B cell (primary cell): Measurements from ENCODE around the gene LRRC49. TPM values are rescaled to one million over a fixed set of nuclear protein-coding genes. Genes with fewer than 3 reads are reported as not detected.

Source experiments
- ATAC-seq: fragments of 200-7000 bp; cut with Tn5 transposase; one replicate; pipeline ENCODE4 v1.10.0; 2021; ENCODE audit warnings: low read depth, mild to moderate bottlenecking, moderate number of reproducible peaks, moderate library complexity
- CTCF ChIA-PET: fragments of 350-600 bp; sonication (Branson Sonifier 250); formaldehyde crosslinking; loops from one replicate; lab custom pipeline; 2021; ENCODE audit warnings: antibody characterized with exemption, inconsistent platforms; lab: Charles Lee
- POLR2A ChIA-PET: fragments of 350-600 bp; sonication (Branson Sonifier 250); formaldehyde crosslinking; loops from one replicate; lab custom pipeline; 2021; ENCODE audit warnings: antibody characterized with exemption; lab: Charles Lee
- DNase-seq: peaks from one replicate; pipeline ENCODE4 v3.0.0; 2013
- H2AFZ ChIP-seq: 2 replicates; pipeline ENCODE4 v1.6.1; 2012; ENCODE audit warnings: mild to moderate bottlenecking, low read depth, low read length; ENCODE audit not compliant: insufficient read depth, poor library complexity, severe bottlenecking
- H3K27ac ChIP-seq, 2 donors: 1 replicate in 1 of 2; 2 replicates in 1 of 2; pipeline ENCODE4 v1.5.1; 2012 to 2013; ENCODE audit warnings: low read length in 2 of 2, mild to moderate bottlenecking in 2 of 2, moderate library complexity in 1 of 2
- H3K27me3 ChIP-seq, 4 experiments: fragments of 200-600 bp in 1 of 4; sonication (generic) in 1 of 4; replicated peaks in 1 of 4; 1 replicate in 2 of 4; 2 replicates in 2 of 4; pipeline versions ENCODE4 v1.6.1 to v1.7.0; 2013 to 2016; ENCODE audit warnings: low read length in 3 of 4, mild to moderate bottlenecking in 2 of 4, mixed read lengths in 1 of 4, moderate library complexity in 1 of 4; ENCODE audit not compliant: insufficient read depth in 4 of 4, control insufficient read depth in 3 of 4; ENCODE audit errors: control extremely low read depth in 1 of 4
- H3K36me3 ChIP-seq, 2 experiments: replicated peaks in 1 of 2; 1 replicate in 1 of 2; 2 replicates in 1 of 2; pipeline versions ENCODE4 v1.6.1 to v1.7.1; 2013; ENCODE audit warnings: low read length in 1 of 2; ENCODE audit not compliant: insufficient read depth in 2 of 2, control insufficient read depth in 1 of 2; ENCODE audit errors: control extremely low read depth in 1 of 2, extremely low read depth in 1 of 2
- H3K4me1 ChIP-seq, 2 donors: fragments of 200-600 bp in 1 of 2; sonication (generic) in 1 of 2; 1 replicate in 1 of 2; 2 replicates in 1 of 2; pipeline versions ENCODE4 v1.5.1 to v1.6.1; 2013 to 2017; ENCODE audit warnings: low read length in 2 of 2; ENCODE audit not compliant: control insufficient read depth in 2 of 2, insufficient read depth in 2 of 2
- H3K4me2 ChIP-seq: replicated peaks from 2 replicates; pipeline ENCODE3; 2012; ENCODE audit warnings: mild to moderate bottlenecking, low read depth, low read length; ENCODE audit not compliant: poor library complexity, severe bottlenecking
- H3K4me3 ChIP-seq, 5 experiments: fragments of 200-600 bp in 1 of 5; sonication (generic) in 1 of 5; 1 replicate in 3 of 5; 2 replicates in 2 of 5; pipeline versions ENCODE4 v1.5.1 to v1.7.0; 2011 to 2016; ENCODE audit warnings: low read length in 4 of 5, mild to moderate bottlenecking in 4 of 5, low read depth in 2 of 5, control low read depth in 1 of 5, moderate library complexity in 1 of 5; ENCODE audit not compliant: insufficient read depth in 1 of 5; ENCODE audit errors: control extremely low read depth in 1 of 5, extremely low read depth in 1 of 5
- H3K79me2 ChIP-seq: fragments of 200-600 bp; sonication (generic); one replicate; pipeline ENCODE4 v1.6.0; 2016; ENCODE audit warnings: low read length; ENCODE audit not compliant: control insufficient read depth, insufficient read depth
- H3K9ac ChIP-seq: fragments of 200-600 bp; sonication (generic); 2 replicates; pipeline ENCODE4 v1.6.1; 2017; ENCODE audit warnings: mild to moderate bottlenecking, low read length, moderate library complexity
- H3K9me3 ChIP-seq, 3 donors: one replicate each; pipeline versions ENCODE4 v1.6.1 to v1.7.1; 2013; ENCODE audit warnings: low read length in 2 of 3; ENCODE audit not compliant: control insufficient read depth in 2 of 3, insufficient read depth in 1 of 3; ENCODE audit errors: control extremely low read depth in 1 of 3
- H4K20me1 ChIP-seq: 2 replicates; pipeline ENCODE4 v1.6.0; 2012; ENCODE audit warnings: mild to moderate bottlenecking, low read length; ENCODE audit not compliant: insufficient read depth, control insufficient read depth, poor library complexity, severe bottlenecking
- H3K27ac Mint-ChIP-seq: one replicate; pipeline ENCODE4 v1.8.0; 2021; ENCODE audit warnings: mixed read lengths
- H3K27me3 Mint-ChIP-seq: one replicate; pipeline ENCODE4 v1.8.0; 2021; ENCODE audit warnings: mixed read lengths
- H3K4me1 Mint-ChIP-seq: one replicate; pipeline ENCODE4 v1.8.0; 2021; ENCODE audit warnings: mixed read lengths
- H3K4me3 Mint-ChIP-seq: one replicate; pipeline ENCODE4 v1.8.0; 2021; ENCODE audit warnings: mixed read lengths
- H3K9me3 Mint-ChIP-seq: one replicate; pipeline ENCODE4 v1.8.0; 2022; ENCODE audit warnings: mixed read lengths; ENCODE audit not compliant: insufficient read depth
- CTCF ChIP-seq: fragments of 200-600 bp; IDR thresholded peaks from one replicate; pipeline ENCODE4 v1.8.0; 2022; ENCODE audit warnings: antibody characterized with exemption, mild to moderate bottlenecking
- EZH2 ChIP-seq: IDR thresholded peaks from 2 replicates; pipeline ENCODE4 v1.6.1; 2012; ENCODE audit warnings: borderline replicate concordance, low read depth, mild to moderate bottlenecking, moderate library complexity, low read length; ENCODE audit not compliant: insufficient read depth, poor library complexity, severe bottlenecking
- WGBS: methylation state at CpG from one replicate; pipeline ENCODE4 v1.1.5; 2013; ENCODE audit warnings: missing lambda C conversion rate; ENCODE audit not compliant: insufficient coverage; 5-methylcytosine and 5-hydroxymethylcytosine counted together
- intact Hi-C: fragments of 100-400 bp; cut with micrococcal nuclease; formaldehyde crosslinking; loops from one replicate; pipeline ENCODE4 v1.10.0; 2022
- polyA plus RNA-seq: library from polyadenylated mRNA; depleted of rRNA; stranded (reverse); fragments of >200 nt; gene quantifications from 2 replicates; pipeline ENCODE4 v1.2.3, GENCODE V29; 2012
- total RNA-seq, 2 donors: library from RNA; stranded (reverse); fragments of 120-200 nt in 1 of 2; gene quantifications; 1 replicate in 1 of 2; 2 replicates in 1 of 2; pipeline versions ENCODE4 v1.2.3 to v1.2.4, GENCODE V29; 2013 to 2022

LRRC49 gene
- total and polyA plus RNA-seq, 2 donors (not counting 1 experiment from before 2014, with no cell fraction given), result 0.22 to 1.4 TPM

GRCh38 chr15:70964058-70964457, 71.4 kb downstream of the LRRC49 start:
- DNase-seq, result no peak
- ChIA-PET POLR2A (no interaction called here), CTCF (no interaction called here)
- Histone ChIP-seq H3K9ac (no peak overlapping the region), H3K4me3 (no peak overlapping the region), H3K27me3 (no peaks in the 10 kb centered on the region), H3K36me3 (no peaks in the 10 kb centered on the region), H3K4me1 (no peaks in the 10 kb centered on the region), H2AFZ (no peak overlapping the region), H3K79me2 (no peaks in the 10 kb centered on the region), H3K27ac (no peak overlapping the region), H4K20me1 (no peaks in the 10 kb centered on the region), H3K4me2 (no peak overlapping the region), H3K9me3 (no peaks in the 10 kb centered on the region)
- Mint-ChIP-seq H3K4me3 (no peak overlapping the region), H3K27ac (no peak overlapping the region), H3K27me3 (peaks cover 4% of the 10 kb centered on the region), H3K4me1 (no peaks in the 10 kb centered on the region), H3K9me3 (peaks cover 2% of the 10 kb centered on the region)
- WGBS, result no CpG with 5 or more reads among the region's 5 CpGs
- intact Hi-C loops, result no loop called here
- TF ChIP-seq CTCF, result no peak
- no peak for TF ChIP-seq EZH2
- no peak for ATAC-seq

- no peaks in the 10 kb centered on the region for H3K4me1 Mint-ChIP-seq
- H3K4me3 ChIP-seq, result no peak overlapping the region
- DNase-seq (no peak), ATAC-seq (no peak)
- WGBS, result no CpG with 5 or more reads among the region's 1 CpG
- no peaks in the 10 kb centered on the region for H3K4me1 ChIP-seq
- H3K27ac ChIP-seq, result no peak overlapping the region
- CTCF ChIA-PET, result no interaction called here
- H3K79me2 ChIP-seq, result no peaks in the 10 kb centered on the region
- H4K20me1 ChIP-seq, result no peaks in the 10 kb centered on the region
- POLR2A ChIA-PET, result no interaction called here
- no peak overlapping the region for H2AFZ ChIP-seq
- no peaks in the 10 kb centered on the region for H3K9me3 ChIP-seq
- intact Hi-C loops, result no loop called here
- no peaks in the 10 kb centered on the region for H3K36me3 ChIP-seq
- peaks cover 2% of the 10 kb centered on the region for H3K9me3 Mint-ChIP-seq
- H3K9ac ChIP-seq, result no peak overlapping the region
- no peaks in the 10 kb centered on the region for H3K27me3 ChIP-seq
- H3K27ac Mint-ChIP-seq, result no peak overlapping the region
- H3K4me2 ChIP-seq, result no peak overlapping the region
- no peak for TF ChIP-seq EZH2
- TF ChIP-seq CTCF, result no peak
- H3K4me3 Mint-ChIP-seq, result no peak overlapping the region
- peaks cover 4% of the 10 kb centered on the region for H3K27me3 Mint-ChIP-seq
Observed at GRCh38 chr15:70964686-70965085, 72.1 kb downstream of the LRRC49 start.
